GM12801 (cell line): ENCODE measurements around the gene SLC26A9.

Experiments
- CTCF ChIP-seq: IDR thresholded peaks from one replicate; pipeline ENCODE4 v1.5.1; 2011; ENCODE audit warnings: control low read depth; ENCODE audit not compliant: insufficient read length; ENCODE audit errors: extremely low read depth

Gene SLC26A9

GRCh38 chr1:205951746-205952145, 8.5 kb upstream of the SLC26A9 start:
- no peak for TF ChIP-seq CTCF

GRCh38 chr1:205950826-205951549, 7.7 kb upstream of the SLC26A9 start:
- TF ChIP-seq CTCF: no peak

DNA sequence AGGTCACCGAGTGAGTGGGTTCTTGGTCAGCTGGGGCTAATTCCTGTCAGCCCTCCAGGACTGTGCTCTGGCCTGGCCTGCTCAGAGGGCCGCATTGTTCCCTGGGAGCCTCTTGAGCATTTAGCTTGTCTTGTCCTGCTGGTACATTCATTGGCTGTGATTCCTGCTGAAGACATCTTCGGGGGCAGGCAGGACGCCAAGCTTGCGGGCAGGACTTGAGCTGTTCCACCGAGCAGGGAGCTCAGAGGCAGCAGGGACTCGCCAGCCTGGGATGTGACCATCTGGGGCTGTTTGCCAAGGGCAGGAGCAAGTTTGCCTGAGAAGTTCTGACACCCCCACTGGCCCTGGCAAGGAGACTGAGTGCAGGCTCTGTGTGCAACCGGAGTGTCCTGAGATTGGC, 7.0 kb upstream of the SLC26A9 start:
- no peak for TF ChIP-seq CTCF

DNA sequence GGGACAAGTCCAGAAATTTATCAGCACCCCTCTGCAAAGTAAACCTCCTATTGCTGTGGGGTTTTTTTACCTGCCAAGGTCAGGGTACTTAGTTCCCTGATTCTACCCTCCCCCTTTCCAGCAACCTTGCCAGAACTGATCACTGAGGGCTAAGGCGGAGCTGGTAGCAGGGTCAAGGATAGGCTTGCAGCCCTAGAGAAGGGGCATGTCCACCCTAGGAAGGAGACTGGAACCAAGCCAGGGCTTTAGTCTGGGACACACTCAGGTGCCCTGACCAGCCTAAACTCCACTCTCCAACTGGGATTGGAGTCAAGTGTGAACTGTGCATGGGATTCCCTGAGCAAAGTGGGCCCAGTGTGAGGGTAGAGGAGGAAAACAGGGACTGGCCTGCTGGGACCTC, 6.5 kb upstream of the SLC26A9 start:
- no peak for TF ChIP-seq CTCF

DNA sequence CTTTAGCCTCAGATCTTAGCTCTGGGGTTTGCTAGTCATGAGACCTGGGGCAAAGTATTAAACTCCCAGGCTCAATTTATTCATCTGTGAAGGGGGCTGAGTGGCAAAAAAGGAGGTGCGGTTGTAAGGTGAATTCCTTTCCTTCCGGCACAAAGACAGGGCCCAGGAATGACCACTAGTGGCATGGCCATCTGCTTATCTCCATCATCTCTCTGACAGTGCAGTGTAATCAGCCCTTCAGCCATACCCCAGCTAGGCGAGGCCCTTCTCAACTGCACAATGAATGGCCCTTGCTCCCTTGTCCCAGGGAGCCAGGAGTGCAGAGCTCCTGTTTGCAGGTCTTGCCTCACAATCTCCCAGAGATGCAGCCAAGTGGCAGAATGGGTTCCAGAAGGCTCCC, 5.6 kb upstream of the SLC26A9 start:
- TF ChIP-seq CTCF: no peak

DNA sequence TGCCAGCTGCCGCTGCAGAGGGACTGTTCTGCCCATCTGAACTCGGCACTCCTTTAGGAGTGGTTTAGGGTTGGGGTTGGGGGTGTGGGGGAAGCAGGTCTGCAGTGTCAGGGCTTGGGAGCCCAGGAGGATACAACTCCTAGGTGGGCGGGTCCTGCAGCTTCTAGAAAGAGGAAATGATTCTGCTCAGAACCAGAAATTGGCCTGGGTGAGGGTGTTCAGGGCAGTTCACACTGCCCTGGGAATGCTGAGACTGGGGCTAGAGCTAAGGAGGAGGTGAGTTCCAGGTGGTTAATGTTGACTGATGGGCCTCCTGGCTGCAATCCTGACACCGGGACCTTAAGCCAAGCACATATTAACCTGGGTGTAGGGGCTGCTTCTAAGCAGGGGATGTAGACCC, 4.8 kb upstream of the SLC26A9 start:
- TF ChIP-seq CTCF: no peak

- no peak for TF ChIP-seq CTCF
Measured at GRCh38 chr1:205947024-205947423, 3.8 kb upstream of the SLC26A9 start.
